Ishikawa (cell line): ENCODE results near the gene CSNK1G3.

Experiments
- CEBPB ChIP-seq: IDR thresholded peaks from 2 replicates; pipeline ENCODE4 v1.6.1; 2012
- CREB1 ChIP-seq: IDR thresholded peaks from 2 replicates; pipeline ENCODE4 v1.6.1; 2012; ENCODE audit warnings: low read depth
- EGR1 ChIP-seq: IDR thresholded peaks from 2 replicates; pipeline ENCODE4 v1.6.1; 2012
- EP300 ChIP-seq: IDR thresholded peaks from 2 replicates; pipeline ENCODE4 v1.6.1; 2012; ENCODE audit warnings: borderline replicate concordance
- FOXM1 ChIP-seq: IDR thresholded peaks from 2 replicates; pipeline ENCODE4 v1.6.1; 2012; ENCODE audit warnings: low read depth, borderline replicate concordance
- NFIC ChIP-seq: IDR thresholded peaks from 2 replicates; pipeline ENCODE4 v1.6.1; 2012
- RAD21 ChIP-seq: IDR thresholded peaks from 2 replicates; pipeline ENCODE4 v1.6.1; 2012; ENCODE audit warnings: low read depth
- TAF1 ChIP-seq: IDR thresholded peaks from 2 replicates; pipeline ENCODE4 v1.6.1; 2012; ENCODE audit warnings: low read depth, mild to moderate bottlenecking
- TCF12 ChIP-seq: IDR thresholded peaks from 2 replicates; pipeline ENCODE4 v1.6.1; 2012; ENCODE audit warnings: low read depth
- TEAD4 ChIP-seq: IDR thresholded peaks from 2 replicates; pipeline ENCODE4 v1.6.1; 2012
- YY1 ChIP-seq: IDR thresholded peaks from 2 replicates; pipeline ENCODE4 v1.6.1; 2012; ENCODE audit warnings: low read depth
- ZBTB7A ChIP-seq: IDR thresholded peaks from 2 replicates; pipeline ENCODE4 v1.6.1; 2012; ENCODE audit warnings: low read depth
- TF ChIP-seq, protein P1 (sequence below): IDR thresholded peaks from 2 replicates; pipeline ENCODE4 v1.6.1; 2012
- TF ChIP-seq, protein P2 (sequence below): IDR thresholded peaks from 2 replicates; pipeline ENCODE4 v1.6.1; 2012
- TF ChIP-seq, protein P3 (sequence below): IDR thresholded peaks from 2 replicates; pipeline ENCODE4 v1.6.1; 2012; ENCODE audit warnings: low read depth, mild to moderate bottlenecking

The CSNK1G3 gene

DNA sequence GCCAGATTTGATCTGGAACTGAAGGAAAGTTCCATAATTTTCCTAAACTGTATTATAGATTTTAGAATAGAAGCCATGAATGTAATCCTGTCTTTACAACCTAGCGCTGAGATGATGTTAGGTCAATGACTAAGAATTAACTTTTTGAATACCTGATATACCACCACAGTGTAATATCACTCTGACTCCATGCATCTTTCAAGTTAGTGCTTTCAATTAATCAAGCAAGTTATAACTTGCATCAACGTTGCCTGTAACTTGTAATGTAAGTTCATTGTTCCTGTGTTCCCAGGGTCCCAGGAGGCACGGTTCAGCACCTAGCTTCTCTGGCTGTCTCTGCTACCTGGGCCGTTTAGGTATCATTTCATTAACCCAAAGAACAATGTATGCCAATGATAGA lies 139.3 kb downstream of the CSNK1G3 start:
- TF ChIP-seq FOXM1 = no peak
- no peak for TF ChIP-seq CEBPB
- TF ChIP-seq, protein P1, sequence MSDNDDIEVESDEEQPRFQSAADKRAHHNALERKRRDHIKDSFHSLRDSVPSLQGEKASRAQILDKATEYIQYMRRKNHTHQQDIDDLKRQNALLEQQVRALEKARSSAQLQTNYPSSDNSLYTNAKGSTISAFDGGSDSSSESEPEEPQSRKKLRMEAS = no peak
- TF ChIP-seq, protein P2, sequence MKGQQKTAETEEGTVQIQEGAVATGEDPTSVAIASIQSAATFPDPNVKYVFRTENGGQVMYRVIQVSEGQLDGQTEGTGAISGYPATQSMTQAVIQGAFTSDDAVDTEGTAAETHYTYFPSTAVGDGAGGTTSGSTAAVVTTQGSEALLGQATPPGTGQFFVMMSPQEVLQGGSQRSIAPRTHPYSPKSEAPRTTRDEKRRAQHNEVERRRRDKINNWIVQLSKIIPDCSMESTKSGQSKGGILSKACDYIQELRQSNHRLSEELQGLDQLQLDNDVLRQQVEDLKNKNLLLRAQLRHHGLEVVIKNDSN = no peak
- no peak for TF ChIP-seq EP300
- no peak for TF ChIP-seq TAF1
- no peak for TF ChIP-seq YY1
- TF ChIP-seq ZBTB7A = no peak
- TF ChIP-seq RAD21 = no peak
- no peak for TF ChIP-seq CREB1
- no peak for TF ChIP-seq TEAD4
- no peak for TF ChIP-seq EGR1
- TF ChIP-seq, protein P3, sequence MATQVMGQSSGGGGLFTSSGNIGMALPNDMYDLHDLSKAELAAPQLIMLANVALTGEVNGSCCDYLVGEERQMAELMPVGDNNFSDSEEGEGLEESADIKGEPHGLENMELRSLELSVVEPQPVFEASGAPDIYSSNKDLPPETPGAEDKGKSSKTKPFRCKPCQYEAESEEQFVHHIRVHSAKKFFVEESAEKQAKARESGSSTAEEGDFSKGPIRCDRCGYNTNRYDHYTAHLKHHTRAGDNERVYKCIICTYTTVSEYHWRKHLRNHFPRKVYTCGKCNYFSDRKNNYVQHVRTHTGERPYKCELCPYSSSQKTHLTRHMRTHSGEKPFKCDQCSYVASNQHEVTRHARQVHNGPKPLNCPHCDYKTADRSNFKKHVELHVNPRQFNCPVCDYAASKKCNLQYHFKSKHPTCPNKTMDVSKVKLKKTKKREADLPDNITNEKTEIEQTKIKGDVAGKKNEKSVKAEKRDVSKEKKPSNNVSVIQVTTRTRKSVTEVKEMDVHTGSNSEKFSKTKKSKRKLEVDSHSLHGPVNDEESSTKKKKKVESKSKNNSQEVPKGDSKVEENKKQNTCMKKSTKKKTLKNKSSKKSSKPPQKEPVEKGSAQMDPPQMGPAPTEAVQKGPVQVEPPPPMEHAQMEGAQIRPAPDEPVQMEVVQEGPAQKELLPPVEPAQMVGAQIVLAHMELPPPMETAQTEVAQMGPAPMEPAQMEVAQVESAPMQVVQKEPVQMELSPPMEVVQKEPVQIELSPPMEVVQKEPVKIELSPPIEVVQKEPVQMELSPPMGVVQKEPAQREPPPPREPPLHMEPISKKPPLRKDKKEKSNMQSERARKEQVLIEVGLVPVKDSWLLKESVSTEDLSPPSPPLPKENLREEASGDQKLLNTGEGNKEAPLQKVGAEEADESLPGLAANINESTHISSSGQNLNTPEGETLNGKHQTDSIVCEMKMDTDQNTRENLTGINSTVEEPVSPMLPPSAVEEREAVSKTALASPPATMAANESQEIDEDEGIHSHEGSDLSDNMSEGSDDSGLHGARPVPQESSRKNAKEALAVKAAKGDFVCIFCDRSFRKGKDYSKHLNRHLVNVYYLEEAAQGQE = no peak
- no peak for TF ChIP-seq TCF12
- no peak for TF ChIP-seq NFIC

DNA sequence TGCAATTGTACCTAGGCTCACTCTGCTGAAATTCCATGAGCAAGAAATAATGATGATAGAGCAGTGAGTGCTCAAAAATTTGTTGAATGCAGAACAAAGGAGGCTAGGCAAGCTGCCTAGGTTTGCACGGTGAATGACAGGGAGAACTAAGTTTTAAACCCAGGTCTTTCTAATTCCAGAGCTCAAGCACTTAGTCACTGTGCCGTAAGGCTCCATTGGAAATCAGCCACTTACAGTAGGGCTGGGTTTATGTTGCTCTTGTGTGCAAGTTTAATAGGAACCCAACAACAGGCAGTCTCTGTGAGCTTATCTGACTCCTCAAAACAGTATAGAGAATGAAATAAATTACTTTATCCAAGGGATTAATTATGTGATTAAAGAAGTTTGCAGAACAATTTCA lies 147.0 kb downstream of the CSNK1G3 start:
- TF ChIP-seq YY1 = no peak
- no peak for TF ChIP-seq NFIC
- no peak for TF ChIP-seq EP300

DNA sequence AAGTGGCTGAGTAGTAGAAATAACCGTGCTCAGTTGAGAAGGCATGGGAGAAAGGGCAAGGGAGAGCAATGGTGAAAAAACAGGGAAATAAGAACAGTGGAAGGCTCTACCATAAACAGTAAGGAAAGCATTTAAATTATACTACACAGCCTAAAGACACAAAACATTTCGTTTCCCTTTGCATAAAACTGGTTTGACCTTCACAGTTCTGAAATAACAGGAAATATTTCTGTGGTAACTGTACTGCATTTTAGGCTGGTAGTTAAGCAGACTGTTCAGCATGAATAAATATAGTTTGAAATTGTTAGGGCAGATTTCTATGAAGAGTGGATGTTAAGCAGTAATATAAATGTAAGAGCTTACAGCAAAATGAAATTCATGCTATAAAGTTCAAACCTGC lies 147.5 kb downstream of the CSNK1G3 start:
- TF ChIP-seq ZBTB7A = no peak
- no peak for TF ChIP-seq EP300
- TF ChIP-seq FOXM1 = no peak
- TF ChIP-seq, protein P2 = no peak
- TF ChIP-seq CEBPB = no peak
- no peak for TF ChIP-seq TCF12
- TF ChIP-seq, protein P3 = no peak
- no peak for TF ChIP-seq CREB1

DNA sequence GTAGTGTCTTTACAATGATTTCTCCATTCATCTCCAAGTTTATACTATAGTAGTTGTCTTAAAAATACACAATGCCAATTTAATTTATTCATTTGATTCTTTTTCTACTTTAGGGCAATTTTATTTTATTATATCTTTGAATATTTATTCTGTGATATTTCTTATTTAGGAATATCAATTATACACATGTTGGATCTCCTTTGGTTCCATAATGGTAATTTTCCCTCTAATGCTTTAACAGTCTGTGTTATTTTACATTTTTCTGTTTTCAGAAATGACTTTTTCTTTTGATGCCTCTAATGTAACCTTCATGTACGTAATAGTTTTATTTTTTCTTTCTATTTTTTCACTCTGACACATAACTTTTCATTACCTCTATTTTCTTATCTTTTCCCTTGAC lies 153.0 kb downstream of the CSNK1G3 start:
- TF ChIP-seq EGR1 (no peak), TCF12 (no peak), CREB1 (no peak), ZBTB7A (no peak), RAD21 (no peak), CEBPB (no peak), TAF1 (no peak), EP300 (no peak), YY1 (no peak), FOXM1 (no peak), NFIC (no peak), TEAD4 (no peak)
- TF ChIP-seq, protein P2 = no peak
- TF ChIP-seq, protein P3 = no peak
- TF ChIP-seq, protein P1 = no peak
